Colonic mucosa (tissue), 4 donors: ENCODE results near the gene INAFM2. TPM values are rescaled to one million over a fixed set of nuclear protein-coding genes. Genes with fewer than 3 reads are reported as not detected.
A peak's percentile ranks its signal among the peaks of the same experiment; 100 is the strongest.

Experiments
- DNase-seq: peaks from one replicate; pipeline ENCODE4 v3.0.0-alpha.2; 2020
- H3K27ac ChIP-seq: fragments of 200-600 bp; one replicate; pipeline ENCODE4 v1.8.0; 2021
- H3K27me3 ChIP-seq: fragments of 200-600 bp; one replicate; pipeline ENCODE4 v1.8.0; 2021
- H3K36me3 ChIP-seq: fragments of 200-600 bp; one replicate; pipeline ENCODE4 v1.8.0; 2021
- H3K4me1 ChIP-seq: fragments of 200-600 bp; one replicate; pipeline ENCODE4 v1.8.0; 2021; ENCODE audit warnings: mild to moderate bottlenecking
- H3K4me3 ChIP-seq: fragments of 200-600 bp; one replicate; pipeline ENCODE4 v1.8.0; 2021
- H3K9ac ChIP-seq, 2 donors: one replicate each; pipeline ENCODE4 v1.7.0; 2013; ENCODE audit warnings: control low read depth in 2 of 2, low read depth in 2 of 2, low read length in 2 of 2
- H3K9me3 ChIP-seq: fragments of 200-600 bp; one replicate; pipeline ENCODE4 v1.8.0; 2021
- CTCF ChIP-seq: fragments of 200-600 bp; IDR thresholded peaks from one replicate; pipeline ENCODE4 v1.8.0; 2022; ENCODE audit warnings: antibody characterized with exemption, mild to moderate bottlenecking
- intact Hi-C: fragments of 100-400 bp; cut with DNase I; formaldehyde crosslinking; loops from one replicate; pipeline ENCODE4 v1.14.1; 2022
- total RNA-seq, 2 donors: library from RNA; stranded (reverse); fragmentation: NEBNext Ultra II Directional in 1 of 2; extraction: Animal tissue kit (Norgen Biotek cat#: 25700) in 1 of 2; gene quantifications; one replicate each; pipeline ENCODE4 v1.2.1, GENCODE V29; 2021
- donor health status: healthy.
- donor health status: DM: no; HTN: no; CAD: no.
- donor health status: DM: no; HTN: no; CAD: no.

INAFM2 gene
- total RNA-seq, 2 donors from 2014 or later: 10.8 to 28.6 TPM

GRCh38 chr15:40302981-40303380, 20.5 kb upstream of the INAFM2 start:
- H3K4me3 ChIP-seq: no peak overlapping the region
- H3K9ac ChIP-seq: no peak overlapping the region
- H3K9me3 ChIP-seq: no peaks in the 10 kb centered on the region
- no peak overlapping the region for H3K27ac ChIP-seq
- intact Hi-C loops: no loop called here
- H3K36me3 ChIP-seq: no peaks in the 10 kb centered on the region
- TF ChIP-seq CTCF: no peak
- DNase-seq: no peak
- H3K4me1 ChIP-seq: no peaks in the 10 kb centered on the region
- H3K27me3 ChIP-seq: no peaks in the 10 kb centered on the region

GRCh38 chr15:40303576-40303975, 19.9 kb upstream of the INAFM2 start:
- no peaks in the 10 kb centered on the region for H3K36me3 ChIP-seq
- no peaks in the 10 kb centered on the region for H3K9me3 ChIP-seq
- no peak for TF ChIP-seq CTCF
- H3K27me3 ChIP-seq: no peaks in the 10 kb centered on the region
- H3K27ac ChIP-seq: no peak overlapping the region
- intact Hi-C loops: no loop called here
- no peaks in the 10 kb centered on the region for H3K4me1 ChIP-seq
- DNase-seq: no peak
- H3K9ac ChIP-seq: no peak overlapping the region
- H3K4me3 ChIP-seq: no peak overlapping the region

- Histone ChIP-seq H3K9me3 (no peaks in the 10 kb centered on the region), H3K9ac (no peak overlapping the region), H3K36me3 (no peaks in the 10 kb centered on the region), H3K4me1 (no peaks in the 10 kb centered on the region), H3K27me3 (no peaks in the 10 kb centered on the region), H3K27ac (no peak overlapping the region), H3K4me3 (no peak overlapping the region)
- no peak for DNase-seq
- no peak for TF ChIP-seq CTCF
- intact Hi-C loops: no loop called here
Measured at GRCh38 chr15:40305281-40305680, 18.2 kb upstream of the INAFM2 start.

GRCh38 chr15:40306371-40306770, 17.1 kb upstream of the INAFM2 start:
- intact Hi-C loops: no loop called here

GRCh38 chr15:40306908-40307307, 16.6 kb upstream of the INAFM2 start:
- intact Hi-C loops: no loop called here
- Histone ChIP-seq H3K27ac (peak overlapping the region; percentile 69), H3K9me3 (no peaks in the 10 kb centered on the region), H3K4me3 (peak overlapping the region; percentile 27), H3K9ac (peak overlapping the region; percentile 37 to 61), H3K36me3 (no peaks in the 10 kb centered on the region), H3K4me1 (no peaks in the 10 kb centered on the region), H3K27me3 (no peaks in the 10 kb centered on the region)
- no peak for DNase-seq
- no peak for TF ChIP-seq CTCF

More at GRCh38 chr15:40306371-40306770, 17.1 kb upstream of the INAFM2 start:
- DNase-seq: no peak
- Histone ChIP-seq H3K27ac (no peak overlapping the region), H3K36me3 (no peaks in the 10 kb centered on the region), H3K9ac (peak overlapping the region in 1 of 2 donors; percentile 31), H3K27me3 (no peaks in the 10 kb centered on the region), H3K4me3 (peak overlapping the region; percentile 27), H3K4me1 (no peaks in the 10 kb centered on the region), H3K9me3 (no peaks in the 10 kb centered on the region)
- no peak for TF ChIP-seq CTCF
